ENCODE data around the gene ZNF580. TPM values are rescaled to one million over a fixed set of nuclear protein-coding genes. Genes with fewer than 3 reads are reported as not detected.
A peak's percentile ranks its signal among the peaks of the same experiment; 100 is the strongest.

ZNF580 gene
- total and polyA plus RNA-seq, 2 of the 13 experiments (the other 11 are each of a cell fraction or from before 2014, with no cell fraction given) = 4.4 to 6.0 TPM

DNA sequence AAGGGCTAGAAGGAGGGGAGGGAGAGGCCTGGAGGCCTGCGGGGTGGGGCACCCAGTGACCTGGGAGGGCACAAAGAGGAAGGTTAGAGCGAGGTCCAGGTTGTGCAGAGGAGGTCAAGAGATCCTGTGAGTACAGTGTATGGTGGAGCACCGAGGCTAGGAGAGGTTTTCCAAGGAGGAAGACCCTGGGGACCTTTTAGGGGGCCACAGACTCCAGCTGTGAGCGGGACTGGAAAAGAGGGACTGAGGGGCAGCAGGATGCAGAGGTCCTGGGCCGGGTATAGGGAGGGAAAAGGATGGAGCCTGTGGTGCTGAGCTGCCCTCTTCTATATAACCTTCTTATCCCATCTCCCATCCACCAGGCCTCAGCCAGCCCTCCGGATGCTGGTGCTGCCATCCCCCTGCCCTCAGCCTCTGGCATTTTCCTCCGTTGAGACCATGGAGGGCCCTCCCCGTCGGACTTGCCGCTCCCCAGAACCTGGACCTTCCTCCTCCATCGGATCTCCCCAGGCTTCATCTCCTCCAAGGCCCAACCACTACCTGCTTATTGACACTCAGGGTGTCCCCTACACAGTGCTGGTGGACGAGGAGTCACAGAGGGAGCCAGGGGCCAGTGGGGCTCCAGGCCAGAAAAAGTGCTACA, 3.5 kb downstream of the ZNF580 start:
- H3K27me3 ChIP-seq (ENCODE audit: control insufficient read depth in 1 of 2, insufficient read depth in 2 of 2, low read length in 2 of 2) = no peaks in the 10 kb centered on the region; a peak in 1 of 5 replicates
- H4K20me1 ChIP-seq (ENCODE audit: insufficient read depth, low read length) = no peaks in the 10 kb centered on the region
- no peak for FAIRE-seq
- H3K9ac ChIP-seq (ENCODE audit: insufficient read depth, low read depth, low read length) = peak overlapping the region; percentile 84
- TF ChIP-seq SAP130 (CRISPR knock-in tag; IDR thresholded peaks at IDR 0.05; ENCODE audit: low read depth) (peak; percentile 12; the same call in 1 of the 2 replicates), ZNF263 (CRISPR knock-in tag; IDR thresholded peaks at IDR 0.05) (peak; percentile 49; the same call in 1 of the 2 replicates), ZNF672 (CRISPR knock-in tag; IDR thresholded peaks at IDR 0.05) (no peak), NFKB2 (CRISPR knock-in tag; IDR thresholded peaks at IDR 0.05; ENCODE audit: borderline replicate concordance) (peak; percentile 46; the same call in 1 of the 2 replicates), POLR2A (IDR thresholded peaks at IDR 0.05; ENCODE audit: insufficient read depth in 1 of 2, low read depth in 2 of 2, low read length in 2 of 2) (0 out of 4 replicates have a peak, but pooled peaks of 1 of the 2 experiments have one; percentile 20), SKI (IDR thresholded peaks at IDR 0.05; ENCODE audit: partially characterized antibody) (no peak), AKAP8 (CRISPR knock-in tag; IDR thresholded peaks at IDR 0.05) (0 out of 2 replicates have a peak, but pooled peaks have one; percentile 20), ZNF317 (CRISPR knock-in tag; IDR thresholded peaks at IDR 0.05) (0 out of 2 replicates have a peak, but pooled peaks have one; percentile 31), ZNF776 (CRISPR knock-in tag; IDR thresholded peaks at IDR 0.05) (no peak)
- TF ChIP-seq, protein P1, sequence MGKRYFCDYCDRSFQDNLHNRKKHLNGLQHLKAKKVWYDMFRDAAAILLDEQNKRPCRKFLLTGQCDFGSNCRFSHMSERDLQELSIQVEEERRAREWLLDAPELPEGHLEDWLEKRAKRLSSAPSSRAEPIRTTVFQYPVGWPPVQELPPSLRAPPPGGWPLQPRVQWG (CRISPR knock-in tag; IDR thresholded peaks at IDR 0.05; ENCODE audit: borderline replicate concordance, low read depth) = no peak
- peaks cover 41% of the 10 kb centered on the region for H3K79me2 ChIP-seq (ENCODE audit: insufficient read depth, low read length)
- ChIA-PET POLR2A (interaction anchor here (2.4 kb wide), 1 partner anchor 10 kb away, joined by 10 read pairs; the partner anchor contains the start of gene U2AF2), CTCF (ENCODE audit: low intra/inter-chr PET ratio, low total read pairs) (interaction anchor here (1.1 kb wide), 1 partner anchor 9 kb away, joined by 3 read pairs; no protein-coding TSS in a partner anchor)
- H2AFZ ChIP-seq (ENCODE audit: low read length) = no peak overlapping the region
- peaks cover 61% of the 10 kb centered on the region for H3K4me1 ChIP-seq (ENCODE audit: insufficient read depth, low read length)
- H3K27ac ChIP-seq (ENCODE audit: extremely low read length, insufficient read depth, low read length) = peak overlapping the region; percentile 79
- intact Hi-C loops (cut with micrococcal nuclease; ENCODE audit: unreplicated experiment) = no loop called here
- no peaks in the 10 kb centered on the region for H3K9me3 ChIP-seq (ENCODE audit: low read length)
- peak overlapping the region; percentile 84 for H3K4me2 ChIP-seq (ENCODE audit: low read depth, low read length)
- H3K36me3 ChIP-seq (replicated peaks in 1 of 2; ENCODE audit: control insufficient read depth in 1 of 2, insufficient read depth in 2 of 2, low read length in 2 of 2) = peaks cover 0 to 10% of the 10 kb centered on the region in 2 experiments; a peak in 2 of 5 replicates
- 35% methylated on average over 12 of the region's 12 CpGs for WGBS (ENCODE audit: low lambda C conversion rate)
- DNase-seq (ENCODE audit: low spot score) = no peak
- no peak for ATAC-seq
- in situ Hi-C loops (cut with HindIII; ENCODE audit: extremely low pct_ligation_motif_present, low pct_unique_long_range_greater_than_20kb) = no loop called here
- no TSS peak for BruUV-seq (replicated peaks)
- H3K4me3 ChIP-seq (replicated peaks in 1 of 3; ENCODE audit: insufficient read depth in 1 of 3, low read depth in 2 of 3, low read length in 3 of 3) = peak overlapping the region; percentile 92 to 96 (median 92)
